ENCODE results near the gene TSPAN13. TPM values are rescaled to one million over a fixed set of nuclear protein-coding genes. Genes with fewer than 3 reads are reported as not detected.
A peak's percentile ranks its signal among the peaks of the same experiment; 100 is the strongest.

Gene TSPAN13
- total RNA-seq, 2 donors from 2014 or later = 24.7 to 50.8 TPM

GRCh38 chr7:16785321-16785720 lies 31.8 kb downstream of the TSPAN13 start:
- WGBS, 2 donors = 59 to 65% methylated on average over 1 of the region's 1 CpG
- DNase-seq (no peak), ATAC-seq (no peak)
- H3K27me3 ChIP-seq = no peaks in the 10 kb centered on the region
- peaks cover 22% of the 10 kb centered on the region for H3K4me1 ChIP-seq
- H3K36me3 ChIP-seq (replicated peaks in 1 of 2; ENCODE audit: insufficient read depth in 1 of 2, low read depth in 2 of 2) = peaks cover 0 to 2% of the 10 kb centered on the region in 2 donors
- H3K27ac ChIP-seq = peak overlapping the region in 2 of 4 donors; percentile 54 to 63
- intact Hi-C loops (cut with DNase I) = no loop called here
- H3K9me3 ChIP-seq = no peaks in the 10 kb centered on the region
- H3K4me3 ChIP-seq = no peak overlapping the region
- TF ChIP-seq CTCF (IDR thresholded peaks at IDR 0.05) (no peak), POLR2A (IDR thresholded peaks at IDR 0.05) (no peak)

- no peak for ATAC-seq
- peak overlapping the region in 3 of 4 donors; percentile 54 to 63 (median 60) for H3K27ac ChIP-seq
- peaks cover 0 to 2% of the 10 kb centered on the region in 2 donors for H3K36me3 ChIP-seq (replicated peaks in 1 of 2; ENCODE audit: insufficient read depth in 1 of 2, low read depth in 2 of 2)
- H3K27me3 ChIP-seq = no peaks in the 10 kb centered on the region
- no peak overlapping the region for H3K4me3 ChIP-seq
- intact Hi-C loops (cut with DNase I) = no loop called here
- H3K4me1 ChIP-seq = peaks cover 22% of the 10 kb centered on the region
- no peaks in the 10 kb centered on the region for H3K9me3 ChIP-seq
- WGBS, 2 donors = 45 to 71% methylated on average over 2 of the region's 2 CpGs
- DNase-seq = no peak
- TF ChIP-seq CTCF (IDR thresholded peaks at IDR 0.05) = no peak
- no peak for TF ChIP-seq POLR2A (IDR thresholded peaks at IDR 0.05)
Observed at GRCh38 chr7:16785846-16786245, 32.3 kb downstream of the TSPAN13 start.

DNA sequence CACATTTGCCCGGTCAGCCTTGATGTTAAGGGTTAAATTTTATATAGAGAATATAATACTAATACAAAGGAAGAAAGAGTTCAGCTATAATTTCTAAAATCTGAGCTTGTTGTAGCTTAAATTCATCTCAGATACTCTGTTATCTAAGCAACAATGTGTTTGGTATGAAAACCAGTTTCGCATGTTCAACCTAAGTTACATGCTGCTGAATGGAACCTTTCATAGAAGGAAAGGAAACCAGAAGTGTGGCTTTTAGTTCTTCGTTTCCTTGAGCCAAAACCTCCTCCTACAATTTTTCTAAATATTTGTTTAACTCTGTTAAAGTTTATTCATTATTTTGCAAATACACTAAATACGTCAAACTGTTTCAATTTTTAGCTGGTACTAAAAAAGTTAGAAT lies 32.7 kb downstream of the TSPAN13 start:
- Histone ChIP-seq H3K4me1 (peaks cover 22% of the 10 kb centered on the region), H3K27ac (peak overlapping the region; percentile 36 to 63 (median 57)), H3K27me3 (no peaks in the 10 kb centered on the region), H3K9me3 (no peaks in the 10 kb centered on the region), H3K36me3 (replicated peaks in 1 of 2; ENCODE audit: insufficient read depth in 1 of 2, low read depth in 2 of 2) (peaks cover 0 to 2% of the 10 kb centered on the region in 2 donors), H3K4me3 (no peak overlapping the region)
- DNase-seq = no peak
- 15 to 24% methylated on average over 4 of the region's 4 CpGs for WGBS, 2 donors
- intact Hi-C loops (cut with DNase I) = no loop called here
- peak; percentile 68 for ATAC-seq
- TF ChIP-seq POLR2A (IDR thresholded peaks at IDR 0.05) (no peak), CTCF (IDR thresholded peaks at IDR 0.05) (no peak)

- no peaks in the 10 kb centered on the region for H3K27me3 ChIP-seq
- TF ChIP-seq CTCF (IDR thresholded peaks at IDR 0.05) (no peak), POLR2A (IDR thresholded peaks at IDR 0.05) (no peak)
- DNase-seq (no peak), ATAC-seq (peak; percentile 12)
- peaks cover 0 to 2% of the 10 kb centered on the region in 2 donors for H3K36me3 ChIP-seq (replicated peaks in 1 of 2; ENCODE audit: insufficient read depth in 1 of 2, low read depth in 2 of 2)
- peaks cover 22% of the 10 kb centered on the region for H3K4me1 ChIP-seq
- peak overlapping the region in 3 of 4 donors; percentile 13 to 63 (median 36) for H3K27ac ChIP-seq
- intact Hi-C loops (cut with DNase I) = no loop called here
- no peak overlapping the region for H3K4me3 ChIP-seq
- WGBS, 2 donors = 57 to 80% methylated on average over 1 of the region's 1 CpG
- H3K9me3 ChIP-seq = no peaks in the 10 kb centered on the region
Observed at GRCh38 chr7:16787127-16787526, 33.6 kb downstream of the TSPAN13 start.

DNA sequence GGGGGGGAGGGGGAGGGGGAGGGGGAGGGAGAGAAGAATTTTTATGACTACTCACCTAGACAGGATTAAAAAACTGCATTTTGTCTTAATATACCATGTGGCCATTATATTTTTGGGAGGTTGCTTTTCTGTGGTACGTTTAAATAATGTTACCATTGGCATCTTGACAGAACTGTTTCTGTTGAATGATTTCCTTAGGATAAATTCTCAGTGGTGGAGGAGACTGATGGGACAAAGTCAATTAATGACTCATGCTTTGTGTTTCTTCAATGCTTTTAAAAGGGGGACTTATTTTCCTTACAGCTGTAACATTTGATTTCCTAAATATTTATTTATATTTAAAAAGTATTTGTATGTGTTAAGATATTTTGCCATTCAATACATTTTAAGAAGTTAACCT lies 37.5 kb downstream of the TSPAN13 start:
- DNase-seq (no peak), ATAC-seq (no peak)
- Histone ChIP-seq H3K27ac (no peak overlapping the region), H3K36me3 (replicated peaks in 1 of 2; ENCODE audit: insufficient read depth in 1 of 2, low read depth in 2 of 2) (no peaks in the 10 kb centered on the region), H3K27me3 (no peaks in the 10 kb centered on the region), H3K4me1 (peaks cover 12% of the 10 kb centered on the region), H3K9me3 (no peaks in the 10 kb centered on the region), H3K4me3 (no peak overlapping the region)
- WGBS, 2 donors = 36 to 52% methylated on average over 1 of the region's 1 CpG
- TF ChIP-seq CTCF (IDR thresholded peaks at IDR 0.05) (no peak), POLR2A (IDR thresholded peaks at IDR 0.05) (no peak)
- intact Hi-C loops (cut with DNase I) = no loop called here
